ENCODE results near the gene ABI3BP. TPM values are rescaled to one million over a fixed set of nuclear protein-coding genes. Genes with fewer than 3 reads are reported as not detected.

The ABI3BP gene
- total RNA-seq, 1 experiment from 2014 or later, result 0.15 TPM

GRCh38 chr3:100976611-100977010 lies 16.6 kb downstream of the ABI3BP start:
- no peak overlapping the region for H3K4me2 ChIP-seq (ENCODE audit: low read length)
- no peaks in the 10 kb centered on the region for H4K20me1 ChIP-seq (ENCODE audit: insufficient read depth)
- intact Hi-C loops (cut with micrococcal nuclease), result no loop called here
- CTCF ChIA-PET, result no interaction called here
- no peak overlapping the region for H3K4me3 ChIP-seq (replicated peaks in 1 of 2; ENCODE audit: low read depth in 1 of 2, low read length in 2 of 2)
- H3K9me3 ChIP-seq (ENCODE audit: control insufficient read depth in 1 of 2, insufficient read depth in 1 of 2, low read depth in 1 of 2, low read length in 2 of 2), result no peaks in the 10 kb centered on the region
- ATAC-seq (no peak), DNase-seq (ENCODE audit: low read depth, low spot score) (no peak)
- no peaks in the 10 kb centered on the region for H3K79me2 ChIP-seq (ENCODE audit: insufficient read depth, low read length)
- no TSS peak for BruUV-seq (replicated peaks)
- no peak overlapping the region for H2AFZ ChIP-seq (ENCODE audit: low read depth, low read length, poor library complexity, severe bottlenecking)
- no peaks in the 10 kb centered on the region for H3K27me3 ChIP-seq (ENCODE audit: insufficient read depth, low read length)
- POLR2A ChIA-PET, result no interaction called here
- TF ChIP-seq CBX3 (IDR thresholded peaks at IDR 0.05; ENCODE audit: low read depth) (no peak), POLR2A (IDR thresholded peaks at IDR 0.05; ENCODE audit: borderline replicate concordance, extremely low read depth, insufficient read depth, insufficient read length) (no peak), ATF3 (IDR thresholded peaks at IDR 0.05) (no peak), ZNF274 (IDR thresholded peaks at IDR 0.05; ENCODE audit: low read depth, low read length) (no peak), TCF7L2 (IDR thresholded peaks at IDR 0.05; ENCODE audit: borderline replicate concordance, extremely low read depth, insufficient read depth, insufficient read length) (no peak), SRF (IDR thresholded peaks at IDR 0.05; ENCODE audit: low read depth) (no peak), JUND (IDR thresholded peaks at IDR 0.05) (no peak), MAX (IDR thresholded peaks at IDR 0.05) (no peak), FOSL1 (IDR thresholded peaks at IDR 0.05; ENCODE audit: low read depth) (no peak)
- TF ChIP-seq, protein P1, sequence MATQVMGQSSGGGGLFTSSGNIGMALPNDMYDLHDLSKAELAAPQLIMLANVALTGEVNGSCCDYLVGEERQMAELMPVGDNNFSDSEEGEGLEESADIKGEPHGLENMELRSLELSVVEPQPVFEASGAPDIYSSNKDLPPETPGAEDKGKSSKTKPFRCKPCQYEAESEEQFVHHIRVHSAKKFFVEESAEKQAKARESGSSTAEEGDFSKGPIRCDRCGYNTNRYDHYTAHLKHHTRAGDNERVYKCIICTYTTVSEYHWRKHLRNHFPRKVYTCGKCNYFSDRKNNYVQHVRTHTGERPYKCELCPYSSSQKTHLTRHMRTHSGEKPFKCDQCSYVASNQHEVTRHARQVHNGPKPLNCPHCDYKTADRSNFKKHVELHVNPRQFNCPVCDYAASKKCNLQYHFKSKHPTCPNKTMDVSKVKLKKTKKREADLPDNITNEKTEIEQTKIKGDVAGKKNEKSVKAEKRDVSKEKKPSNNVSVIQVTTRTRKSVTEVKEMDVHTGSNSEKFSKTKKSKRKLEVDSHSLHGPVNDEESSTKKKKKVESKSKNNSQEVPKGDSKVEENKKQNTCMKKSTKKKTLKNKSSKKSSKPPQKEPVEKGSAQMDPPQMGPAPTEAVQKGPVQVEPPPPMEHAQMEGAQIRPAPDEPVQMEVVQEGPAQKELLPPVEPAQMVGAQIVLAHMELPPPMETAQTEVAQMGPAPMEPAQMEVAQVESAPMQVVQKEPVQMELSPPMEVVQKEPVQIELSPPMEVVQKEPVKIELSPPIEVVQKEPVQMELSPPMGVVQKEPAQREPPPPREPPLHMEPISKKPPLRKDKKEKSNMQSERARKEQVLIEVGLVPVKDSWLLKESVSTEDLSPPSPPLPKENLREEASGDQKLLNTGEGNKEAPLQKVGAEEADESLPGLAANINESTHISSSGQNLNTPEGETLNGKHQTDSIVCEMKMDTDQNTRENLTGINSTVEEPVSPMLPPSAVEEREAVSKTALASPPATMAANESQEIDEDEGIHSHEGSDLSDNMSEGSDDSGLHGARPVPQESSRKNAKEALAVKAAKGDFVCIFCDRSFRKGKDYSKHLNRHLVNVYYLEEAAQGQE (IDR thresholded peaks at IDR 0.05; ENCODE audit: low read depth), result no peak
- TF ChIP-seq, protein P2, sequence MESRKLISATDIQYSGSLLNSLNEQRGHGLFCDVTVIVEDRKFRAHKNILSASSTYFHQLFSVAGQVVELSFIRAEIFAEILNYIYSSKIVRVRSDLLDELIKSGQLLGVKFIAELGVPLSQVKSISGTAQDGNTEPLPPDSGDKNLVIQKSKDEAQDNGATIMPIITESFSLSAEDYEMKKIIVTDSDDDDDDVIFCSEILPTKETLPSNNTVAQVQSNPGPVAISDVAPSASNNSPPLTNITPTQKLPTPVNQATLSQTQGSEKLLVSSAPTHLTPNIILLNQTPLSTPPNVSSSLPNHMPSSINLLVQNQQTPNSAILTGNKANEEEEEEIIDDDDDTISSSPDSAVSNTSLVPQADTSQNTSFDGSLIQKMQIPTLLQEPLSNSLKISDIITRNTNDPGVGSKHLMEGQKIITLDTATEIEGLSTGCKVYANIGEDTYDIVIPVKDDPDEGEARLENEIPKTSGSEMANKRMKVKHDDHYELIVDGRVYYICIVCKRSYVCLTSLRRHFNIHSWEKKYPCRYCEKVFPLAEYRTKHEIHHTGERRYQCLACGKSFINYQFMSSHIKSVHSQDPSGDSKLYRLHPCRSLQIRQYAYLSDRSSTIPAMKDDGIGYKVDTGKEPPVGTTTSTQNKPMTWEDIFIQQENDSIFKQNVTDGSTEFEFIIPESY (IDR thresholded peaks at IDR 0.05; ENCODE audit: extremely low read depth, insufficient replicate concordance, low read length), result no peak
- RAD21 ChIA-PET (ENCODE audit: low non-redundant PET in 1 of 2, low total read pairs in 2 of 2, uncharacterized antibody in 2 of 2, unreplicated experiment in 2 of 2), result no interaction called here
- H3K27ac ChIP-seq (ENCODE audit: low read depth, low read length), result no peak overlapping the region
- H3K9ac ChIP-seq (ENCODE audit: low read length), result no peak overlapping the region
- H3K36me3 ChIP-seq (ENCODE audit: control insufficient read depth in 1 of 2, insufficient read depth in 2 of 2, low read length in 2 of 2), result no peaks in the 10 kb centered on the region
- no peaks in the 10 kb centered on the region for H3K4me1 ChIP-seq (ENCODE audit: control insufficient read depth in 1 of 2, insufficient read depth in 2 of 2, low read length in 2 of 2)
- H3K9me2 ChIP-seq (ENCODE audit: insufficient read depth), result no peaks in the 10 kb centered on the region
